Mesodermal cell (in vitro differentiated cells): Measurements from ENCODE around the gene UFD1.

Experiments
- H3K27ac ChIP-seq: 2 replicates; pipeline ENCODE4 v1.7.0; 2013; ENCODE audit warnings: mild to moderate bottlenecking, low read depth, low read length, moderate library complexity; ENCODE audit not compliant: severe bottlenecking
- H3K36me3 ChIP-seq: 2 replicates; pipeline ENCODE4 v1.7.1; 2013; ENCODE audit warnings: mild to moderate bottlenecking, low read length, moderate library complexity; ENCODE audit not compliant: control insufficient read depth, insufficient read depth
- H3K4me1 ChIP-seq: one replicate; pipeline ENCODE4 v1.7.1; 2013; ENCODE audit warnings: mild to moderate bottlenecking, low read length; ENCODE audit not compliant: insufficient read depth, control insufficient read depth, poor library complexity, severe bottlenecking
- H3K4me3 ChIP-seq: 2 replicates; pipeline ENCODE4 v1.7.0; 2013; ENCODE audit warnings: low read length, control low read depth, mild to moderate bottlenecking; ENCODE audit not compliant: insufficient read depth, poor library complexity, severe bottlenecking; ENCODE audit errors: extremely low read depth
- H3K9me3 ChIP-seq: 2 replicates; pipeline ENCODE4 v1.7.1; 2013; ENCODE audit warnings: mild to moderate bottlenecking, low read length, moderate library complexity; ENCODE audit not compliant: control insufficient read depth
- WGBS, 2 experiments: methylation state at CpG; one replicate each; pipeline ENCODE4 v1.1.5; 2013; ENCODE audit warnings: missing lambda C conversion rate in 2 of 2; ENCODE audit not compliant: insufficient coverage in 2 of 2; 5-methylcytosine and 5-hydroxymethylcytosine counted together

The UFD1 gene

GRCh38 chr22:19469421-19469820 lies 9.6 kb downstream of the UFD1 start:
- H3K27ac ChIP-seq = no peak overlapping the region
- H3K4me3 ChIP-seq = no peak overlapping the region
- H3K36me3 ChIP-seq = peaks cover 97% of the 10 kb centered on the region
- 92 to 95% methylated on average over 5 to 7 of the region's 7 CpGs for WGBS, 2 experiments
- no peaks in the 10 kb centered on the region for H3K9me3 ChIP-seq
- peaks cover 2% of the 10 kb centered on the region for H3K4me1 ChIP-seq

GRCh38 chr22:19467912-19468311 lies 11.1 kb downstream of the UFD1 start:
- no peaks in the 10 kb centered on the region for H3K9me3 ChIP-seq
- H3K27ac ChIP-seq = no peak overlapping the region
- peaks cover 88% of the 10 kb centered on the region for H3K36me3 ChIP-seq
- H3K4me3 ChIP-seq = no peak overlapping the region
- WGBS, 2 experiments = 98 to 100% methylated on average over 3 of the region's 6 CpGs
- H3K4me1 ChIP-seq = peaks cover 9% of the 10 kb centered on the region

DNA sequence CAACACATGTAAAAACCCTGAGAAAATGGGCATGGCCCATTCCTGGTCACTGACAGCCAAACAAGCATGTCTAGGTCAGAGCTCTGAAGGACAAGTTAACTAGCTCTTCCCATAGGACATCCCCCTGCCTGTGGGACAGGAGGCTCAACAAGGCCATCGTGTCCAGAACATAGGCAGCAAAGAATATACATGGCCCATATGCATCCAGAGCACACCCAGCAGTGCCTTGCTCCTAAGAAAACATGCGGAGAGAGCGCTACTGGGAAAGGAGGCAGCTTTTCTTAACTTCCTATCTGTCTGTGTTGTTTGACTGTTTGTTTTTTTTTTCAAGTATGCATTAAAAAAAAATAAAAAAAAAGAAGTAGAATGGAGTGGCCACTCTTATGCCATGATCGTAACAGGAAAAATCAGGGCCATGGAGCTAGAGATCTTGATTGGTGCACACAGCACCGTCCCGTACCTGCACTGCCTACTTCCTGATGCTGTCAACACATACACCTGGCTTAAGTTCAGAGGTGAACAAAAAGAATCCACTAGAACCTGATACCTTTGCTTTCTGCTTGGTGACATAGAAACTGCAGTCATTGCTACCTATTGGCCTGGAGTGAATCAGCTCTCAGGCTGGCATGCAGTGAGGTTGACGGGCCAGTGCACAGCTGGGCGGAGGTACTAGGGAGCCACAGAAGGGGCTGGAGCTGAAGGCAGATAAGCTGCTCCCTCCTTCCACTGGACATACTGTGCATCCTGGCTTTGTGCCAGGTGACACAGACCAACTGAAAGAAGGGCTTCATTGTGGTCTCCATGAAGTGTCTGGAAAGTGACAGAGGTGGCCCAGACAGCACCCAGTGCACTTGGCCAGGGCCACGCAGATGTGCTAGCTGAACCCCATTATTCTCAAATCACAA lies 11.9 kb downstream of the UFD1 start:
- peaks cover 82% of the 10 kb centered on the region for H3K36me3 ChIP-seq
- H3K4me3 ChIP-seq = no peak overlapping the region
- 97 to 98% methylated on average over 6 to 7 of the region's 9 CpGs for WGBS, 2 experiments
- no peak overlapping the region for H3K27ac ChIP-seq
- no peaks in the 10 kb centered on the region for H3K9me3 ChIP-seq
- H3K4me1 ChIP-seq = peaks cover 9% of the 10 kb centered on the region

DNA sequence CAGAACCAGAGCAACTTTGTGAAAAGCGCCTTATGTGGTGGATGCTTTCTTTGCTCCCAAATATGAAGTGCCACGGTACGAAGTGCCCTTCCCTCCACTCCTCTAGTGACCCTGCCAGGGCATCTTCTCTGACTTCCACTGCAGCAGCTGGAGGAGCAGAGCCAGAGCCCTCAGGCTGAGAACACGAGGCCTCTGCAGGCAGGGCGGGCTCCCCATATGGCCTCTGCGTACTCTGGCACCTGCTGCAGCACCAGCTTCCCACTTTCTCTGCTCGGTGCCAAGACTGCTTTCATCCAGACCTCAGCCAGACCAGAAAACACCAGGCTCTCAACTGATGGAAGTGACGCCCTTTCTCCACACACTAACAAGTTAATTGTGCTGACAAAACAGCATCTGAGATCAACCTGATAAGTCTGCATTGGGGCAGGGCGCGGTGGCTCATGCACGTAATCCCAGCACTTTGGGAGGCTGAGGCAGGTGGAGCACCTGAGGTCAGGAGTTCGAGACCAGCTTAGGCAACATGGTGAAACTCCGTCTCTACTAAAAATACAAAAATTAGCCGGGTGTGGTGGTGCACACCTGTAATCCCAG lies 12.8 kb downstream of the UFD1 start:
- Histone ChIP-seq H3K9me3 (no peaks in the 10 kb centered on the region), H3K4me1 (peaks cover 9% of the 10 kb centered on the region), H3K4me3 (no peak overlapping the region), H3K27ac (no peak overlapping the region), H3K36me3 (peaks cover 81% of the 10 kb centered on the region)
- WGBS, 2 experiments = 92 to 98% methylated on average over 10 to 11 of the region's 14 CpGs

GRCh38 chr22:19464975-19465374 lies 14.0 kb downstream of the UFD1 start:
- 94 to 98% methylated on average over 4 of the region's 4 CpGs for WGBS, 2 experiments
- no peak overlapping the region for H3K4me3 ChIP-seq
- H3K4me1 ChIP-seq = peaks cover 9% of the 10 kb centered on the region
- H3K9me3 ChIP-seq = no peaks in the 10 kb centered on the region
- no peak overlapping the region for H3K27ac ChIP-seq
- H3K36me3 ChIP-seq = peaks cover 83% of the 10 kb centered on the region

- no peaks in the 10 kb centered on the region for H3K9me3 ChIP-seq
Measured at GRCh38 chr22:19464546-19464945, 14.4 kb downstream of the UFD1 start.

GRCh38 chr22:19463491-19464469 lies 15.2 kb downstream of the UFD1 start:
- peaks cover 9% of the 10 kb centered on the region for H3K4me1 ChIP-seq
- no peak overlapping the region for H3K4me3 ChIP-seq
- peaks cover 81% of the 10 kb centered on the region for H3K36me3 ChIP-seq
- peak overlapping the region; percentile 66 for H3K27ac ChIP-seq
- 85 to 96% methylated on average over 5 of the region's 7 CpGs for WGBS, 2 experiments
- H3K9me3 ChIP-seq = no peaks in the 10 kb centered on the region

More at GRCh38 chr22:19464546-19464945, 14.4 kb downstream of the UFD1 start:
- Histone ChIP-seq H3K36me3 (peaks cover 82% of the 10 kb centered on the region), H3K4me1 (peaks cover 9% of the 10 kb centered on the region), H3K27ac (peak overlapping the region; percentile 6), H3K4me3 (no peak overlapping the region)
- 100% methylated on average over 1 of the region's 1 CpG for WGBS, 2 experiments

DNA sequence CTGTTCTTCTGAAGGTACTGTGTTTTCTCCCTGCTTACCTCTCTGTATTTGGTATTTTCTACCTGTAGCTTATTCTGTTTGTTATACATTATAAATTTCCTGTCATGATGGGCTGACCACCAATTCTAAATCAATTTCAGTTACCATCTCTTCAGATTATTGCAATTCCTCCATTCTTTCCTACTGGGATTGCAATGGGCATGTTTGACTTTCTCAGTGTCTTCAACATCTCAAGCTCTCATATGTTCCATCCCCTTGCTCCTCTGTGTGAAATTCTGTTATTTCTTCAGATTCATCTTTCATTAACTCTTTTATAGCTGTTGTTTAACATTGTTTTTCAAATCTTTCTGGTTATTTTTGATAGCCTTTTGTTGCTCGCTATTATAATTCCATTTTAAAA lies 16.0 kb downstream of the UFD1 start:
- H3K4me3 ChIP-seq = no peak overlapping the region
- no peak overlapping the region for H3K27ac ChIP-seq
- peaks cover 78% of the 10 kb centered on the region for H3K36me3 ChIP-seq
- no peaks in the 10 kb centered on the region for H3K9me3 ChIP-seq
- WGBS, 2 experiments = no CpG with 5 or more reads among the region's 1 CpG
- H3K4me1 ChIP-seq = peaks cover 9% of the 10 kb centered on the region

GRCh38 chr22:19461506-19461905 lies 17.5 kb downstream of the UFD1 start:
- no CpG with 5 or more reads among the region's 1 CpG for WGBS, 2 experiments
- Histone ChIP-seq H3K4me1 (peaks cover 9% of the 10 kb centered on the region), H3K27ac (no peak overlapping the region), H3K36me3 (peaks cover 78% of the 10 kb centered on the region), H3K9me3 (no peaks in the 10 kb centered on the region), H3K4me3 (no peak overlapping the region)

- Histone ChIP-seq H3K4me3 (no peak overlapping the region), H3K27ac (no peak overlapping the region), H3K36me3 (peaks cover 79% of the 10 kb centered on the region), H3K9me3 (no peaks in the 10 kb centered on the region), H3K4me1 (peaks cover 16% of the 10 kb centered on the region)
- WGBS, 2 experiments = 100% methylated on average over 1 of the region's 2 CpGs; no CpG with 5 or more reads in 1 of the 2 experiments
Measured at GRCh38 chr22:19460036-19460435, 19.0 kb downstream of the UFD1 start.
